Measurements from ENCODE around the gene TUSC2. TPM values are rescaled to one million over a fixed set of nuclear protein-coding genes. Genes with fewer than 3 reads are reported as not detected.

Gene TUSC2
- 21.0 and 22.1 TPM in 2 replicates for total RNA-seq

- intact Hi-C loops (cut with micrococcal nuclease) = loop anchor here (1.0 kb wide), 2 partner anchors 9 to 29 kb away; partner anchors contain the start of genes HYAL3 and NAA80
Observed at GRCh38 chr3:50327943-50328691, at the start of gene TUSC2. Gene TUSC2, minus strand, starts transcription at chr3:50328223. Its CDS starts 124 bp downstream, at chr3:50328099.

- intact Hi-C loops (cut with micrococcal nuclease) = no loop called here
Observed at GRCh38 chr3:50375258-50375931, 47.4 kb upstream of the TUSC2 start.

- intact Hi-C loops (cut with micrococcal nuclease) = no loop called here
Observed at GRCh38 chr3:50374363-50375257, 46.6 kb upstream of the TUSC2 start.

GRCh38 chr3:50373146-50374051, 45.4 kb upstream of the TUSC2 start:
- intact Hi-C loops (cut with micrococcal nuclease) = no loop called here

GRCh38 chr3:50372349-50372748, 44.3 kb upstream of the TUSC2 start:
- intact Hi-C loops (cut with micrococcal nuclease) = no loop called here

- intact Hi-C loops (cut with micrococcal nuclease) = no loop called here
Observed at GRCh38 chr3:50371133-50371685, 43.2 kb upstream of the TUSC2 start.

GRCh38 chr3:50370594-50370993, 42.6 kb upstream of the TUSC2 start:
- intact Hi-C loops (cut with micrococcal nuclease) = no loop called here

- intact Hi-C loops (cut with micrococcal nuclease) = no loop called here
Observed at GRCh38 chr3:50369012-50369670, 41.1 kb upstream of the TUSC2 start.

- intact Hi-C loops (cut with micrococcal nuclease) = loop anchor here (2.0 kb wide), 1 partner anchor 15 kb away; the partner anchor contains the start of genes CYB561D2 and NPRL2
Observed at GRCh38 chr3:50365842-50366220, 37.8 kb upstream of the TUSC2 start.

GRCh38 chr3:50365080-50365841, 37.2 kb upstream of the TUSC2 start:
- intact Hi-C loops (cut with micrococcal nuclease) = loop anchor here (2.0 kb wide), 1 partner anchor 14 kb away; the partner anchor contains the start of genes CYB561D2 and NPRL2

- intact Hi-C loops (cut with micrococcal nuclease) = loop anchor here (2.0 kb wide), 1 partner anchor 14 kb away; the partner anchor contains the start of genes CYB561D2 and NPRL2
Observed at GRCh38 chr3:50364573-50365079, 36.6 kb upstream of the TUSC2 start.

- intact Hi-C loops (cut with micrococcal nuclease) = loop anchor here (1.0 to 2.0 kb wide), 2 partner anchors 8 to 23 kb away; no protein-coding TSS in a partner anchor
Observed at GRCh38 chr3:50359760-50360110, 31.7 kb upstream of the TUSC2 start.

GRCh38 chr3:50358911-50359759, 31.1 kb upstream of the TUSC2 start, which contains the start of gene TMEM115:
Gene TMEM115, minus strand, starts transcription at chr3:50359521. Its CDS starts 458 bp downstream, at chr3:50359063.
- intact Hi-C loops (cut with micrococcal nuclease) = loop anchor here (1.0 to 2.0 kb wide), 2 partner anchors 8 to 22 kb away; no protein-coding TSS in a partner anchor

- intact Hi-C loops (cut with micrococcal nuclease) = loop anchor here (2.0 kb wide), 1 partner anchor 22 kb away; no protein-coding TSS in a partner anchor
Observed at GRCh38 chr3:50358355-50358910, 30.4 kb upstream of the TUSC2 start.

GRCh38 chr3:50357481-50357880, 29.5 kb upstream of the TUSC2 start:
- intact Hi-C loops (cut with micrococcal nuclease) = no loop called here

- intact Hi-C loops (cut with micrococcal nuclease) = no loop called here
Observed at GRCh38 chr3:50356553-50356952, 28.5 kb upstream of the TUSC2 start.

All from T-helper 2 cell treated with Interferon-gamma antibody and Interleukin-4, amounts not matched to agents 100 ng/mL and 5 ng/mL, for 36 hours (primary cell).